ENCODE measurements around the gene PRM1.
A peak's percentile ranks its signal among the peaks of the same experiment; 100 is the strongest.

The PRM1 gene

GRCh38 chr16:11251525-11252481 lies 29.3 kb downstream of the PRM1 start:
- DNase-seq: peak; percentile 86

DNA sequence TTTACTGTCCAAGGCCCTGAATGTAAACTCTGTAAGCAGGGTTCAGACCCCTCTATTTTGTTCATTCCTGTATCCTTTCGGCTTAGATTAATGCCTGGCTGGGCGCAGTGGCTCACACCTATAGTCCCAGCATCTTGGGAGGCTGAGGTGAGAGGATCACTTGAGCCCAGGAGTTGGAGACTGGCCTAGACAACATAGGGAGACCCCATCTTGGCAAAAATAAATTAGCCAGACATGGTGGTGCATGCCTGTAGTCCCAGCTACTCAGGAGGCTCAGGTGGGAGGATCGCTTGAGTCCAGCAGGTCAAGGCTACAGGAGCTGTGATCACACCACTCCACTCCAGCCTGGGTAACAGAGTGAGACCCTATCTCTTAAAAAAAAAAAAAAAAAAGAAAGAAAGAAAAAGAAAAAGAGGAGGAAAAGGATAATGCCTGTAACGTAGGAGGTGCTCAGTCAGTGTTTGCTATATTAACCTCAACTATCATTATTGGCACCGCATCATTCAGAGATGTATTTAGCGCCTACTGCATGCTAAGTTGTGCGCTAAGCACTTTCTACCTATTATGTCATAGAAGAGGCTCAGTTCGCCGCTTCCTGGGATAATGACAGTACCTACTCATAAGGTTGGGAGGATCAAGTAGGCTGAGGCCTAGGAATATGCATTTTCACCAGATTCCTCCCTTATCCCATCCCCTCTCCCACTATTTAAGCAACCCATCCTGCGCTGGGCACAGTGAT lies 30.2 kb downstream of the PRM1 start:
- DNase-seq: peak in 1 of 2 donors; percentile 43

DNA sequence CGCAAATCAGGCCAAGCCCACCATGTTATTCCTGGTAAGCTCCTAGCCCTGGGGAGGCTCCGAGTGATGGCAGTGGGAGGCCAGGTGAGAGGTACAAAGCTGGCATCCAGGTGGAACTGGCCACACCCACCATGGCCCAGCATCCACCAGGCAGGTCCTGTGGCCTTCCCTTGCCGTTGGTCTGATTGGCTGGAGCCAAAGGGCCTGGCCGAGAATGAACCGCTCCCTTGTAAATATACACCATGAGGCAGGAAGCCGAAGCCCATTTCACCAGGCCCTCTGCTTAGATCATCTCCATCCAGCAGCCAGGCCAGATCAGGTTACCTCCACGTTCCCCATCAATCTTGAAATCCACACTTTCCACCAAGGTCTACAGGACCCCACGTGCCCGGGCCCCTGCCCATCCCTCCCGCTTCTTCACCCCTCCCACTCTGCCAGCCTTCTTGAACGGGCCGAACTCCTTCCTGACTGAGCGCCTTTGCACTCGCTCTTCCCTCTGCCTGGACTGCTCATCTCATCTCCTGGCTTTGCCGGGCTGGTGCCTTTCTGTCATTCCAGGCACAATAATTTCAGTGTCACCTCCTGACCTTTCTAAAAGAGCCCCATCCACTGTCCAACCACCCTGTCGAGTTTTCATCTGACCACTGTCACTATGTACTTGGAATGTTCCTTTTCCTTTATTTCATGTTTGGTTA lies 30.9 kb downstream of the PRM1 start:
- DNase-seq: peak in 1 of 2 donors; percentile 59

GRCh38 chr16:11249233-11250061 lies 31.7 kb downstream of the PRM1 start:
- peak in 1 of 2 donors; percentile 56 for DNase-seq

- DNase-seq: no peak
Observed at GRCh38 chr16:11248133-11248532, 33.0 kb downstream of the PRM1 start.

DNA sequence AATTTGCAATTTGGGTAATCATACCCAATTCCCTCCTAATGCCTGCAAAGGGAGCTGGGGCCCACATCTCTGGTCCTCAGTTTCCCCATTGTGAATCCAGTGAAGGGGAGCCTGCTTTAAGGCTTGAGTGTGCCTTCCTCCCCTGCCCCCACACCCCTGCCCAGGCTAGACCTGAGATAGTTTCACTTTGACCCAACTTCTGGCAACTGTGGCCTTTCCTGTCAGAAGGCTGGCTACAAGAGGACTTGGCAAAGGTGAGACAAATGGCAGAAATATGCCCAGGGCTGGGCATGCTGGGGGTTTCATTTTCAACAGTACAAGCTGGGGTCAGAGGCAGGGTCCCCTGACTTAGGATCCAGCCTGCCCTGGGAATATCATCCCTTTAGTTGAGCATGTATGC lies 35.1 kb downstream of the PRM1 start:
- DNase-seq: peak in 1 of 2 donors; percentile 31

DNA sequence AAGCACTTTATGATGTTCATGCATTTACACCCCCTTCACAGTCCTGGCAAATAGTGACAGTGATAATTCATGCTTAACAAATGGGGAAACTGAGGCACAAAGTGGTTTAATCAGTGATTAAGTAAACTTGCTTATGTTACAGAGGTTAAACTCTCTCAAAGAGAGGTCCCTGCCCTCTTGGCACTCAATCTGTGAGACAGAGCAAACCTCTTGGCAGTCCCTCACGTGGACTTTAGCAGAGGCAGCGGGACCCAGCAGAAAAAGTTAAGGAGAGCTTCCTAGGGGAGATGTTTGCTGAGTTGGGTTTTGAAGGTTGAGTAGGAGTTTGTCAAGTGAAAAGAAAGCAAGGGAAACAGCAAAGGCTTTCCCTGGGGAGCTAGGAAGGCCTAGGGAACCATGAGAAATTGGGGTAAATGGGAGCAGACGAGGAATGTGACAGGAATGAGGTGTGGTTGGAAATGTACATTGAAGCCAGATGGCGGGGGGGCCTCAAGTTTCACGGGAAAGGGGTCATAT lies 35.9 kb downstream of the PRM1 start:
- no peak for DNase-seq

- no peak for DNase-seq
Observed at GRCh38 chr16:11242658-11243057, 38.5 kb downstream of the PRM1 start.

DNA sequence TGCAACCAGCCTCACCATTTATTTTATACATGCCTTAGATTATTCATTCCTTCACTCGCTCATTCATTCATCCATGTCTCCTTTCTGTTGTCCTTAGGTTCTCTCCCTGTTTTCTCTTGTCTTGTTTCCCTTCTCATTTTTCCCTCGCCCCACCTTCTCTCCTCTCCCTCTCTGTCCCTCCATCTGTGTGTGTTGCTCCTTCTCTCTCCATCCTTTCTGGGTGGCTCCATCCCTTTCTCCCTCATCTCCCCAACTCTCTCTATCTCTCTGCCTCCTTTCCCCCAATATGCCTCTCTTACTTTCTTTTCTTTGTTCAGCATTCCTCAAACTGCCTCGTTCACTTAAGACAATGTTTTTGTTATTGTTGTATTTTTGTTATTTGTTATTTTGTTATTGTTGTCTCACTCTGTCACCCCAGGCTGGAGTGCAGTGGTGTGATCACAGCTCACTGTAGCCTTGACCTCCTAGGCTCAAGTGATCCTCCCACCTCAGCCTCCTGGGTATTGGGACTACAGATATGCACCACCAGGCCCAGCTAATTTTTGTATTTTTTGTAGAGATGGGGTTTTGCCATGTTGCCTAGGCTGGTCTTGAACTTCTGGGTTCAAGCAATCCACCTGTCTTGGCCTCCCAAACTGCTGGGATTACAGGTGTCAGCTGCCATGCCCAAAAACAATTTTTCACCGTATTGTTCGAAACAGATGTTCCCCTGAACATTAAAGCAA lies 39.5 kb downstream of the PRM1 start:
- no peak for DNase-seq

DNA sequence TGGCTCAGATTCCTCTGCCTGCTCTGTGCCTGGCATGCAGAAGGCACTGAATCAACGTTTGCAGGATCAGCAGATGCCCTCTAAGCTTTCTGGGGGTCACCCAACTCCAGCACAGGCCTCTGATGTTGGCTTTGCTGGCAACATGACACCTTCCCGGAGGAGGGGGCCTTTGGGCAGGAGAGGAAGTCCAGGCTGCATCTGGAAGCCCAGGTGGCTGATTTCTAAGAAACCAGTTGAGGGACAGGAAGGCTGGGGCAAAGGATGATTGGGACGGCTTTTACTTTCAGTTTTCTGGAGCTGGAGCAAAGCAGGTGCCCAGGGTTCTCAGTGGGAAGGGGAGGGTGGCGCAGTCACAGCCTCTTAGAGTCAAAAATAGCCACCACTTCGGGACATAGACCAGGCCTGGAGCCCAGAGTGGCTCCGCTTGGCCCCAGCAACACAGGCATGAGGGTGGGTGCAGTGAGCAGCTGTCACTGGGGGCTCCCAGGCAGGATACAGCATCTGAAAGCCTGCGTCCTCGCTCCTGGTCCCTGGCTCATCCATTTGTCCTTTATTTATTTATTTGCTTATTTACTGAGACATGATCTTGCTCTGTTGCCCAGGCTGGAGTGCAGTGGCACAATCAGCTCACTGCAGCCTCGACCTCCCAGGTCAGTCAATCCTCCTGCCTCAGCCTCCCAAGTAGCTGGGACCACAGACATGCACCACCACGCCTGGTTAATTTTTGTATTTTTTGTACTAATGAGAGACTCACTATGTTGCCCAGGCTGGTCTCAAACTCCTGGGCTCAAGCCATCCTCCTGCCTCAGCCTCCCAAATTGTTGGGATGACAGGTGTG lies 40.3 kb downstream of the PRM1 start:
- no peak for DNase-seq

DNA sequence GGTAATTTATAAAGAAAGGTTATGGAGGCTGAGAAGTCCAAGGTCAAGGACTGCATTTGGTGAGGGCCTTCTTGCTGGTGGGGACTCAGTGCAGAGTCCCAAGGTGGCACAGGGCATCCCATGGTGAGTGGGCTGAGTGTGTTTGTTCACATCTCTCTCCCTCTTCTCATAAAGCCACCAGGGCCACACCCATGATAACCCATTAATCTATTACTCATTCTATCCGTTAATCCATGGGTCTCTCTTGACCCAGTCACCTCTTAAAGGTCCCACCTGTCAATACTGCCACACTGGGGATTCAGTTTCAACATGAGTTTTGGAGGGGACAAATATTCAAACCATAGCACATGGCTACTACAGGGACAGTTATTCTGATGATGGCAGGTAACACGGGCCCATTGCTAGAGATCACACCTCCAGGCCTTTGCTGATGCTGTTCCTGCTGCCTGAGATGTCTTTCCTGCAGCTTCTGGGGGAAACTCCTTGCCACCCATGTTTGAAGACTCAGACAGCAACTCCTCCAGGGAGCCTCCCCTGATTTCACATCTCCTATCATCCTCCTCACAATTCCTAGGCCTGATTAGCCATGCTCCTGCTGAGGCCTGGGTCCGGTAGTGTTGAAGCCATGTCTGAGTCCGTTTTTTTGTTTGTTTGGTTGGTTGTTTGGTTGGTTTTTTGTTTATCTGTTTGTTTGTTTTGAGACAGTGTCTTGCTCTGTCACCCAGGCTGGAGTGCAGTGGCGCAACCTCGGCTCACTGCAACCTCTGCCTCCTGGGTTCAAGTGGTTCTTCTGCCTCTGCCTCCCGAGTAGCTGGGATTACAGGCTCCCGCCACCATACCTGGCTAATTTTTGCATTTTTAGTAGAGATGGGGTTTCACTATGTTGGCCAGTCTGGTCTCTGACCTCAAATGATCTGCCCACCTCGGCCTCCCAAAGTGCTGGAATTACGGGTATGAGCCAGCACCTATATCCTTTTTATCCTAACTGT lies 41.2 kb downstream of the PRM1 start:
- no peak for DNase-seq

DNA sequence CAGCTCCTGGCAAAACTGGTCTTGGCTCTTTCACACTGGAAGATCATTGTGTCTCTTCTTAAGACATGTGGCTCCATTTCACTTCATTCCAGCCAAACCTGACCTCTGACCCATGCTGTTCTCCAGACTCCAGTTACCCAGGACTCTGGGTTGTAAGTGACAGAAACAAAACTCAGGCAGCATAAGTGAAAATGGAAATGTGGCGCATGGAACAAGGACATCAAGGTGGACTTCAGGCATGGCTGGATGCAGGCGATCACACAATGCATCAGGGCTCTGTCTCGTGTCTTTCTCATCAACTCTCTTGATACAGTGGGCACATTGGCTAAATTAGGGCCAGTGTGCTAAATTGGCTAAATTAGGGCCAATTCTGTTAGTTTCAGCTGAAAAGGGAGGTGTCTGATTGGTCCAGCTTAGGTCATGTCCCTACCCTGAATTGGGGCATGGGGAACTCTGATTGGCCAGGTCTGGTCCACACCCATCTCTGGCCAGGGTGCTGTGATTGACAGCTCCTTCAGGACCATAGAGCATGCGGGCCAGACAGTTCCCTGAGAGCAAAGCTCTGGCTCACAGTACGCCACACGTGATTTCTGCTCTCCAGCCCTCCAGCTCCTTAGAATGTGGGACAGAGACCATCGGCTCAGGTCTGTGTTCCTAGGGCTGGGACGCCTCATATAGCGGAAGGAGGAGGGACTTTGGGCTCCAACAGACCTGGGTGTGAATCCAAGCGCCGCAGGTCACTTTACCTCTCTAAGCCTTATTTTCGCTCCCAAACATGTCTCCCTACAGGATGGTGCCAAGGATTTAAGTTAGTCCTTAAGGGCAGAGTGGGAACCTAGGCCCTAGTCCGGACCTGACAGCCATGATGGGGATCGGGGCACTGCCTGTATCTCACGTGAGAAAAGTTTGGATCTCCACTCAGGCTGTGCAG lies 42.6 kb downstream of the PRM1 start:
- no peak for DNase-seq

DNA sequence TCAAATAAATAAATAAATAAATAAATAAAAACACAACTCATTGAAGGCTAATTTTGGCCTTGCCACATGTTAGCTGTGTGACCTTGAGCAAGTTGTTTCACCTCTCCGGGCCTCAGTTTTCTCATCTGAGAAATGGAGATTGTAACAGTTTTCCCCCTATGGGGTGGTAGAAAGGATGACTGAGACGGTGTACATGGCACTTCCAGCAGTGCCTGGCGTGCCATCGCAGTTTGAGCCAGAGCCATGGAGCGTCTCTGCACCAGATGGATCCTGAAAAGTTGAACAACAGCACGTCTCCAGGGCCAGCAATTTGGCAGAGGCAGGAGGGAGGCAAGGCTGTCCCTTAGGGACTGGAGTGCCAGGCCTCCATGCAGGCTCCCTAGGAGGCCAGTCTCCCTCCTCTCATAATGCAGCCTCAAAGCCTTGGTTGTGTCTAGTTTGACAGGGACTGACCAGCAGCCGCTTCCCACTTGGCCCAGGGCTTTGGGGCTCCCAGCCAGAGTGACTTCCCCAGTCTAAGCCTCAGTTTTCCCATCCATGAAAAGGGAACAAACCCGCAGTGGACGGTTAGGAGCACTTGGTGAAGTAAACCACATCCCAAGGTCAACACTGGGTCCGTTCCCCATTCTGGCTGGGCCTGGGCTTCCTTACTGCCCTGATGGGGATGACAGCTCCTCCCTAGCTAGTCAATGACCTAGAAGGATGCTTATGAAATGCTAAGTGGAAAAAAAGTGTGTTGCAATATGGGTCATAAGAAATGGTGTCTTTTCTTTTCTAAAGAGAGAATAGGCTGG lies 44.5 kb downstream of the PRM1 start:
- DNase-seq: no peak

DNA sequence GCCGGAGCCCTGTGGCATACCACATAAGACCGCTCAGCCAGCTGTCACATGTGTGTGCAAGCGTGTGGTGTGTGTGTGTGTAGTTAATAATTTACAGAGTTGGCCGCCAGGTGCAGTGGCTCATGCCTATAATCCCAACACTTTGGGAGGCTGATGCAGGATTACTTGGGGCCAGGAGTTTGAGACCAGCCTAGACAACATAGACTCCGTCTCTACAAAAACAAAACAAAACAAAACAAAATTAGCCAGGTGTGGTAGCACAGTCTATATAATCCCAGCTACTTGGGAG lies 45.5 kb downstream of the PRM1 start:
- no peak for DNase-seq

- DNase-seq: no peak
Observed at GRCh38 chr16:11234884-11235702, 46.0 kb downstream of the PRM1 start.

GRCh38 chr16:11233727-11234376 lies 47.3 kb downstream of the PRM1 start:
- DNase-seq: peak; percentile 80 to 84

Data from stimulated activated CD4-positive, alpha-beta T cell treated with anti-CD3 and anti-CD28 coated beads, Interleukin-2, amount 100 ng/mL, for 24 hours (primary cell).